ENCODE data around the gene BNIP3.

DNA sequence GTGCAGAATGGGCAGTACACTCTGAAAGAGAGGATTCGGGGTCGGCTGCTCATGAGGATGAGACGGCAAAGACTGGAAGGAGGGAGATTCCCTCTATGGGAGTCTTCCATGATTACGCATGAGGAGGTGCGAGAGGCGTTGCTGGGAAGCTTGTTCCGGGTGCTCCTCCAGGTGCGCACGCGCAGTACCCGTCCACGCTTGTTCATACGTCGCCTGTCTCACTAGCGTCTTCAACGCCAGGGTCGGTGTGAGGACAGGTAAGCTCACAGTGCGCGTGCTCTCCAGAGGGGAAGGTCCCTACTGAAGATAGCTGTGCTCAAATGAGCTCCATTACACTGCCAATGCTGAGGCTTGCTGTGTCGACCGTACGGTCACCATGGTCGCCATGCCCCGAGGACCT lies 39.3 kb upstream of the BNIP3 start:
- TF ChIP-seq EZH2 (IDR thresholded peaks at IDR 0.05; ENCODE audit: borderline replicate concordance, low read depth, low read length, severe bottlenecking) = no peak
- TF ChIP-seq, protein P1, sequence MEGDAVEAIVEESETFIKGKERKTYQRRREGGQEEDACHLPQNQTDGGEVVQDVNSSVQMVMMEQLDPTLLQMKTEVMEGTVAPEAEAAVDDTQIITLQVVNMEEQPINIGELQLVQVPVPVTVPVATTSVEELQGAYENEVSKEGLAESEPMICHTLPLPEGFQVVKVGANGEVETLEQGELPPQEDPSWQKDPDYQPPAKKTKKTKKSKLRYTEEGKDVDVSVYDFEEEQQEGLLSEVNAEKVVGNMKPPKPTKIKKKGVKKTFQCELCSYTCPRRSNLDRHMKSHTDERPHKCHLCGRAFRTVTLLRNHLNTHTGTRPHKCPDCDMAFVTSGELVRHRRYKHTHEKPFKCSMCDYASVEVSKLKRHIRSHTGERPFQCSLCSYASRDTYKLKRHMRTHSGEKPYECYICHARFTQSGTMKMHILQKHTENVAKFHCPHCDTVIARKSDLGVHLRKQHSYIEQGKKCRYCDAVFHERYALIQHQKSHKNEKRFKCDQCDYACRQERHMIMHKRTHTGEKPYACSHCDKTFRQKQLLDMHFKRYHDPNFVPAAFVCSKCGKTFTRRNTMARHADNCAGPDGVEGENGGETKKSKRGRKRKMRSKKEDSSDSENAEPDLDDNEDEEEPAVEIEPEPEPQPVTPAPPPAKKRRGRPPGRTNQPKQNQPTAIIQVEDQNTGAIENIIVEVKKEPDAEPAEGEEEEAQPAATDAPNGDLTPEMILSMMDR (IDR thresholded peaks at IDR 0.05; ENCODE audit: borderline replicate concordance, extremely low read depth, low read length, poor library complexity, severe bottlenecking) = no peak
